NAMALWA (cell line): ENCODE results near the gene AGFG1.
"Not testable (repeated sequence)": the region's sequence is repeated elsewhere in the genome, so short reads cannot be mapped to it uniquely, and the experiment has no call there.

ENCODE experiments used
- DNase-seq: peaks from one replicate; pipeline ENCODE4 v3.0.0-alpha.2; 2015; ENCODE audit warnings: low spot score

AGFG1 gene

DNA sequence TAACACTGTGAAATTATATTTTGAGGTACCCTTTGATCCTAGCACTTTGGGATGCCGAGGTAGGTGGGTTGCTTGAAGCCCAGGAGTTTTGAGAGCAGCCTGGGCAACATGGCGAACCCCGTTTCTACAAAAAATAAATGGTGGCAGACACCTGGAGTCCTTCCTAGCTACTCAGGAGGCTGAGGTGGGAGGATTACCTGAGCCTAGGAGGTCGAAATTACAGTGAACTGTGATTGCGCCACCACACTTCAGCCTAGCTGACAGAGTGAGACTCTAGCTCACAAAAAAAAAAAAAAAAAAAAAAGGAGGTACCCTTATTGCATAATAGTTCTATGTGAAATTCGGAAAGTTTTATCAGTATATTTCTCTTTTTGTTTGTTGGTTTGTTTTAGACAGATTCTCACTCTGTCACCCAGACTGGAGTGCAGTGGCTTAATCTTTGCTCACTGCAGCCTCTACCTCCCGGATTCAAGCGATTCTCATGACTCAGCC is 67.6 kb downstream of the AGFG1 start:
- no peak for DNase-seq

DNA sequence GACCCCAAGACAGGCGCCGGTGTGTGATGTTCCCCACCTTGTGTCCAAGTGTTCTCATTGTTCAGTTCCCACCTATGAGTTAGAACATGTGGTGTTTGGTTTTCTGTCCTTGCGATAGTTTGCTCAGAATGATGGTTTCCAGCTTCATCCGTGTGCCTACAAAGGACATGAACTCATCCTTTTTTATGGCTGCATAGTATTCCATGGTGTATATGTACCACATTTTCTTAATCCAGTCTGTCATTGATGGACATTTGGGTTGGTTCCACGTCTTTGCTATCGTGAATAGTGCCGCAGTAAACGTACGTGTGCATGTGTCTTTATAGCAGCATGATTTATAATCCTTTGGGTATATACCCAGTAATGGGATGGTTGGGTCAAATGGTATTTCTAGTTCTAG is 68.4 kb downstream of the AGFG1 start:
- not testable (repeated sequence) for DNase-seq

DNA sequence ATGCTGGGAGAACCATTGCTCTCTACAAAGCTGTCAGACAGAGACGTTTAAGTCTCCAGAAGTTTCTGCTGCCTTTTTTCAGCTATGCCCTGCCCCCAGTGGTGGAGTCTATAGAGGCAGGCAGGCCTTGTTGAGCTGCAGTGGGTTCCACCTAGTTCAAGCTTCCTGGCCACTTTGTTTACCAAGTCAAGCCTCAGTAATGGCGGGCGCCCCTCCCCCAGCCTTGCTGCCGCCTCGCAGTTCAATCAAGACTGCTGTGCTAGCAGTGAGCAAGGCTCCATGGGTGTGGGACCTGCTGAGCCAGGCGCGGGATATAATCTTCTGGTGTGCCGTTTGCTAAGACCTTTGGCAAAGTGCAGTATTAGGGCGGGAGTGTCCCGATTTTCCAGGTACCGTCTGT is 74.0 kb downstream of the AGFG1 start:
- DNase-seq = peak; percentile 22

DNA sequence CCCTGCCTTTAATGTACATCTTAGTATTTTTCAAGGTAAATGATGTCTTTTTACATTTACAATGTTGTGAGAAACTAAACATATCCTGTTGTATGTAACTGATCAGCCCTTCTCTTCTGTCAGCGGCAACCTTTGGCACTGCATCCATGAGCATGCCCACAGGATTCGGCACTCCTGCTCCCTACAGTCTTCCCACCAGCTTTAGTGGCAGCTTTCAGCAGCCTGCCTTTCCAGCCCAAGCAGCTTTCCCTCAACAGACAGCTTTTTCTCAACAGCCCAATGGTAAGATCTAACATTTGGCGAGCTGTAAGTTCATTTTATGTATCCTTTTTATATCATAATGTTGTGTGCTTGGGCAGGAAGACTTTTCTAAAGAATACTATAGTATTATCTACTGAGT is 79.9 kb downstream of the AGFG1 start:
- DNase-seq = no peak

DNA sequence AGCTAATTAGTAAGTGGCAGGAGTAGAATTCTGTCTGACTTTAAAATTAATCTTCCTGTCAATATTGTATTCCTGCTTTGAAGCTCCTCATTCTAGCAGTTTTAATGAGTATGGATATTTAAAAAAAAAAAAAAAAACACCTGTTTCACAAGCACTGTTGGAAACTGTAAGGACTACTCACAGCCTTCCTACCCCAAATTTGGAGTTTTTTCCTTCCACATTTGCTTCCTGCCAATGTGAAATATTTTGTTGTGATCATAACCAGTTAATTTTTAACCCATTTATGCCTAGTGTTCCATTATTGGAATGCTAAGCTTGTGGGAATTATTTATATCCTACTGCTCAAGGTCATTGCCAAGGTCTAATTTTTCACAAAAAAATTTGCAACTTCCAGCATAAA is 90.6 kb downstream of the AGFG1 start:
- no peak for DNase-seq

DNA sequence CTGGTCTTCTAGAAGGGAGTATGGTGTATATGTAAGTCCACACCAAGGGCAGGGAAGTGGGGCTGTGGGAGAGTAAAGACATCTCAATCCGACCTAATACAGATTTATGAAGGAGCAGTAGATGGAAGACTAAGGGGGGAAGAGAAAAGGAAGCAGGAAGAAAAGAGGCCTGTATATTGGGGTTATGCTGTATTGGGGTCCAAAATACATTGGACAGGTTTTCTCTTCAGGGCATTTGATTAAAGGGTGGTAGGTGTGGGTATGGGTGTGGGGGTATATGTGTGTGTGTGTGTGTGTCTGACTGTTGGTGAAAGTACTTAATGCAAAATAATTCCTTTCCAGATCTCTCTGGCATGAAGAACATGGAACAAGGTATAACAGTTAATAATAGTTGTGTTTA is 93.1 kb downstream of the AGFG1 start:
- DNase-seq = no peak

DNA sequence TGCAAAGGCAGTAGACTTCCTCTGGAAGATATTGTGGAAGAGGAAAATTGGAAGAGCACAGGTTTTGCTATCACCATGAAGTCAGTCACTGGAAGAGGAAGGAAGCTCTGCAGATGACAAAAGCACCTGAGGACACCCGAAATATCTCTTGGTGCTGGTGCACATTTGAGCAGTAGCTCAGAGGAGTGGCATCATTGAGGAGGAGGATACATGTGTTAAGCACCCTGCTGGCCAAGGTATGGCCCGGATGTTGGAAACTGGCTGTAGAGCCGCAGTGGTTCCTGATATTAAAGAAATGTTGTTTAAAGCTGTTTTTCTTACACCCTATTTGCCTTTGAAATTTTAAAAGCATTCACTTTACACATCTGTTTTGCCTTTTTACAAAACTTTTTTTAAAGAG is 94.1 kb downstream of the AGFG1 start:
- no peak for DNase-seq

DNA sequence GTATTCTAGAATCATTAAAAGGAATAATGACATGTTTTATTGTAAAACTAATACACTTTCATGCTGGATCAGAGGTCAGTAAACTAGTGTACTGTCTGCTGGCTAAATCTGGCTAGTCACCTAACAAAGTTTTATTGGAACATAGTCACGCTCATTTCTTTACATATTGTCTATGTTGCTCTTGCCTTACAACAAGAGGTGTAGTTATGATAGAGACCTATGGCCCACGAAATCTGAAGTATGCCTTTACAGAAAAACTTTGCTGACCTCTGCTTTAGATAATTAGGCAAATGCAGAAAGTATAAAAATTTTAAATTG is 96.9 kb downstream of the AGFG1 start:
- DNase-seq = no peak

DNA sequence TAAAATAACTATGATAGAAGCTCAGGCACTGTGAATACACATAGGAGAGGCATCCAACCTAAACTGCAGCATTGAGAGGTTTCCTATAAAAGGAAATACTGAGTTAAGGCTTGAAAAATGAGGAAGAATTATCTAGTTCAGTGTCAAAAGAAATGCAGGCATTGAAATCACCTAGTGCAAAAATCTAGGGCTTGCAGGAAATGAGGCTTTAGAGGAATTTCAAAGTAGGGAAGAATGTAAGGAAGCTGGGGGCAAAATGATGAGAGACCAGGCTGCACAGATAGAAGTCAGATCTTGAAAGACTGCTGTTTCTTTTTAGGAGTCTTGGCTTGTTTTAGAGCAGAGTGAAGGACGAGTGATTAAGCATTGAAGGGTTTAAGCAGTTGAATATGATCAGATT is 98.7 kb downstream of the AGFG1 start:
- DNase-seq = no peak

DNA sequence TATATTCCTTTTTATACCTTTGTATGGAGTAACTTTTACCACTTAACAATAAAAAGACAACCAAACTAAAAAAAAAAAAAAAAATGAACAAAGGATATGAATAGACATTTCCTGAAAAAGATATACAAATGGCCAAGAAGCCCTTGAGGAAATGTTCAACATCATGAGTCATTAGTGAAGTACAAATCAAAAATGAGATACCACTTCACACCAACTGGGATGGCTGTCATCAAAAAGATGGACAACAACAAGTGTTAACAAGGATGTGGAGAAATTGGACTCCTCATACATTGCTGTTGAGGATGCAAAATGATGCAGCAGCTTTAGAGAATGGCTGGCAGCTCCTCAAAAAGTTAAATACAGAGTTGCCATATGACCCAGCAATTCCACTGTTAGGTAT is 104.2 kb downstream of the AGFG1 start:
- no peak for DNase-seq

DNA sequence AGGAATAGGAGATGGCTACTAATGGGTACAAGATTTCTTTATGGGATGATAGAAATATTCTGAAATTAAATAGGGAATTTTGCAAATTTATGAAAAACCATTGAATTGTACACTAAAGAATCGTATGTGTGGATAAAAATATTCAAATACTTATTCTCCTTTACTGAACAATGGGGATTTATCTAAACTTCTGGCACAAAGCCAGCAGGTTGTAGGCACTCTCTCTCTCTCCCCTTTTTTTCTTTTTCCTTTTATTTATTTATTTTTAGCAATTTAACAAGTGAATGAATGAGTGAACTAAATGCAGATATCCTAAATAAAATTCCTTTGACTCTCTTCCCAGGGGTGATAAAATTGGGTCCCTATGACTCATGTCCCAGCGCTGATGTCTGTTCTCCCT is 104.9 kb downstream of the AGFG1 start:
- DNase-seq = no peak

DNA sequence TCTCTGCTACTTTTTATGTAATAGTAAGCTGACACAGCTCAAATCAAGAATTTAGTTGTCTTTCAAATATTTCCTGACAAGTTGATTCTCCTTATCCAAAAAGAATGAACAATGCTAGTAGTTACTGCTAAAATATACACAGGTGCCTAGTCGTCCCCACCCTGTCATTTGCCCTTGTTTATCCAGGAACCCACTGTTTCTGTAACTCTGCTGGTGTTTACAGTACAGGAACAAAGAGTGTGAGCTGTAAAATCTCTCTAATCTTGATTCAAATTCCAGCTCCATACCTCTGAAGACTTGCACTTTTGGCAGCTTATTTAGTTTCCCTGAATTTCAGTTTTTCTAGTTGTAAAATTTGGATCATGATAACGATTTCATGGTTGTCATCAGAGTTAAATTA is 105.6 kb downstream of the AGFG1 start:
- no peak for DNase-seq

DNA sequence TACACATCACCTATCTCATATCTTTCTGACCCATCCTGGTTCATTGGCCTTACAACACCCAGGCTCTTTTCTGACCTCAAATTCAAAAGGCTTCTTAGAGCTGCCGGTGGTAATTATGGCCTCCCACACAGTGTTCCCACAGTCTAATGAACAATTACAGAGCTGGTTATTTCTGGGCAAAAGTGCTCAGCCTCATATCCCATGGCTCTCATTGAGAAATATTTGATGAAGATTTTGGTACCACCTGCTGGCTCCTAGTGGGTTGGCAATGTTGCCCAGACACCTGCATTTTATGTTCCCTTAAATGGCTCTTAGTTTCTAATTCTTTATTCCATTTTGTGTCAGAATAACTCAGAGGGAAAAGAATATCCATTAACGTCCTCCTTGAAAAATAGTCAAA is 106.7 kb downstream of the AGFG1 start:
- no peak for DNase-seq

DNA sequence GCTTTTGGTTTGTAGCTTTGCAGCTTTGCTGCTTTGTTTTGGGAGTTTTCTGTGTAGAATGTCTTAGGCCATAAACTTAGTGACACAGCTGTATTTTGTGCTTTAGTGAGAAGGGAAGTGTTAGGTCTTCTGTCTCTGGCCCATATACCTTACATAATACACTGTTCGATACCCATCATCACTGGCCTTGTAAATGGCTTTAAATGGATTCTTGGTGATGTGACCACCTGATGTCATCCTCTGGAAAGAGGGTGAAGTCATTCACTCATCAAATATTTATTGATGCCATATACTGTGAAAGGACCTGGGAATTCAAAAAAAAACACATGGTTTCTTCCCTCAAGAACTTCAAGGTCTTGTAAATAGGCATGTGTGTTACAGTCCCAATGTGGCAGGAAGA is 107.8 kb downstream of the AGFG1 start:
- DNase-seq = no peak

DNA sequence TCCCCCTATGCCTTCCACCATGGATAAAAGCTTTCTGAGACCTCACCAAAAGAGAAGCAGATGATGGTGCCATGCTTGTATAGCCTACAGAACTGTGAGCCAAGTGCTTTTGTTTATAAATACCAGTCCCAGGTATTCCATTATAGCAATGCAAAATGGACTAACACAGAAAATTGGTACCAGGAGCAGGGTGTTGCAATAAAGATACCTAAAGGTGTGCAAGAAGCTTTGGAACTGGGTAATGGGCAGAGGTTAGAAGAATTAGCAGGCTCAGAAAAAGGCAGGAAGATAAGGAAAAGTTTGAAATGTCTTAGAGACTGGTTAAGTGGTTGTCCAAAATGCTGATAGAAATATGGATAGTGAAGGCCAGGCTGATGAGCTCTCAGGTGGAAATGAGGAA is 110.4 kb downstream of the AGFG1 start:
- DNase-seq = no peak

DNA sequence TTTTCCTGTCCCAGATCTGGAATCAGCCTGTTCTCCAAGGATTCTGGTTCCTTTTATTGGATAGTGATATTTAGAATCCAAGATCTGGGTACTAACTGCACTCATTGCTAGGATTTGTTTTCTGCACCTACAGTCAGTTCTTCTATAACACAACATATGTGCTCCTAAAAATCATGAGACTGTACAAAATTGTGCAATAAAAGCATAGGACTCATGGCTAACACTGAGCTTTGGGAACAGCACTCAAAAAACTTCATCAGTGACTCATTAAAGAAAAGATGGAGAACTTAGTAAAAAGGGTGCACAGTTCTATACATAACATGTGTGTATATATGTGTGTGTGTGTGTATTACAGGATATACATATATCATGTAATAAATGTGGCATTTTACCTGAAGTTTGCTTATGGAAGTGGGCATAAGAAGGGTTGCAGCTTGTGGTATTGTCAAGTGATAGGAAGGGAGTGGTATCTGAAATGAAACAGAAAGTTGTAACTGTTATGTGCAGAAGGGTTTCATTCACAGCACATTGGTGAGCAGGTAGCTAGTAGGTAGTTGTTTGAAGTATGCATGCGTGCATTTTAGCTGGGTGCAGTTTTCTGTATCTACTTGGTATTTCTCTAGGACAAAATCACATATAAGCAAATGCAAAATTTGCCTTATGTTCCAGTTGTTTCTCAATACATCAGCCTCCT is 120.9 kb downstream of the AGFG1 start:
- no peak for DNase-seq

DNA sequence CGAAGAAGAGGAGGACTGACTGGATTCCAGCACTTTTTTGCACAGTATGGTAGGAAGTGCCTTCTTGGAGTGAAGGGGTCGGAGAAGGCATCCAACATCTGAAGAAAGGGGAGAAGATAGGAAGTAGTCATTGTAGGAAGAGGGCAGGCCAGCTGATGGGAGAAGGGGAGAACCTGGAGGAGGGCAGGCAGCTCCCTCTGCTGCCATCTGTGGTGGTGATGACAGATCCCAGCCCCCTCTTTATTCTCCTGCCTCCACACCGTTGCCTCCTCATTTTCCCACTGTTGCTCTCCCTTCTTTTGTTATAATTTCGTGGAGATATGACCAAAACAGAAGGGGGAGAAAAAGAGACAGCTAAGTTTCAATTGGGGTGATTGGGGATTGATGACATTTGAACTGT is 123.8 kb downstream of the AGFG1 start:
- DNase-seq = no peak

DNA sequence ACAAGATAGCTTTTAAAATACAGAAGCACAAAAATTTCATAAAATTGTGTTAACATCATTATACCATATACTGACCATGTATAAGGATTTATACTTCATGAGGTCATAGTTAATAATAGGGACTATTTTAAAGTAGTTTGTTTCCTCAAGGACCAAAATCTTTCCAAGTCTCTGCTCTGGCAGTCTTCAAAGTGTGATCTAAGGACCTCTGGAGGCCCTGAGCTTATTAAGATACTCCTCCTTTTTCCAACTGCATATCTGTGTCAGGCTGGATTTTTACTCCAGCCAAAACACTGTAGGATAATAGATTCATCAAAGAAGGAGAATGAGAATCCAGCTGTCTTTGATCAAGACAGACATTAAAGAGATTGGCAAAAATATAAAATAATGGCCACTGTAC is 125.1 kb downstream of the AGFG1 start:
- no peak for DNase-seq

DNA sequence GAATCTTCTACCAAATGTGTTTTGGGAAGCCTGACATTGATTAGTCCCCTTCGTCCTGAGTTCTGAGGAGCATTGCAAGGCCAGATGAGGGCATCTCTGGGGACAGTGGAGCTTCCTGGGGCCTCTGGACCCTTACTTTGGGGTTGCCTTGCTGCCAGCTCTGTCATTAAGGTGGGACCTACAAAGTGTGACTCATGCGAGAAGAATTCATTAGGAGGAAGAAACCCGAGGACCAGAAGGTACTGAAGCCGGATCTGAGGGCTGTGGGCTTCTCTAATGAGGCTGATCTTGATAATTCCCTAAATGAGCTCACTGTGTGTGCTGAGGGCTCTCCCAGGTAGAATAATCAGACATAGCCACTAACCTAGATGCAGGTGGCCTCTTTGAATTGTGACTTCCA is 126.0 kb downstream of the AGFG1 start:
- DNase-seq = no peak

DNA sequence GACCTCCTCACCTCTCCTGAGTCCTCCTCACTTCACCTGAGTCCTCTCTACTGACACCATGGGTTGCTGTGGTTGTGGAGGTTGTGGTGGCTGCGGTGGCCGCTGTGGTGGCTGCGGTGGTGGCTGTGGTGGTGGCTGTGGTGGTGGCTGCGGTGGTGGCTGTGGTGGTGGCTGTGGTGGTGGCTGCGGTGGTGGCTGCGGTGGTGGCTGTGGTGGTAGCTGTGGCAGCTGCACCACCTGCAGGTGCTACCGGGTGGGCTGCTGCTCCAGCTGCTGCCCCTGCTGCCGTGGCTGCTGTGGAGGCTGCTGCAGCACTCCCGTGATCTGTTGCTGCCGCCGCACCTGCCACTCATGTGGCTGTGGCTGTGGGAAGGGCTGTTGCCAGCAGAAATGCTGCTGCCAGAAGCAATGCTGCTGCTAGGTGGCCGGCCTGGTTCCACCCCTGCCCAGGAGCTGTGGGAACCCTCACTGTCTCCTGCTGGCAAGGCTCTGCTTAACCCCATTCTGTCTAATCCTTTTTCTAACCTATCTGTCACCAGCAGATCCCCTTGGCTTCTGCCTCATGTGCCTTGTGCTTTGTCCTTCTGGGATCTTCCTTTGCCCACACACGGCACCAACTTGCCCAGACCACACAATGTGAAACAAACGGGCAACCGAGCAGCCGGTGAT is 127.0 kb downstream of the AGFG1 start, which contains the start of gene SCYGR2:
SCYGR2 (plus strand) TSS at position 59 of the 669 bp plus-strand sequence; CDS start at position 59, 0 bp downstream.
- DNase-seq = not testable (repeated sequence)

DNA sequence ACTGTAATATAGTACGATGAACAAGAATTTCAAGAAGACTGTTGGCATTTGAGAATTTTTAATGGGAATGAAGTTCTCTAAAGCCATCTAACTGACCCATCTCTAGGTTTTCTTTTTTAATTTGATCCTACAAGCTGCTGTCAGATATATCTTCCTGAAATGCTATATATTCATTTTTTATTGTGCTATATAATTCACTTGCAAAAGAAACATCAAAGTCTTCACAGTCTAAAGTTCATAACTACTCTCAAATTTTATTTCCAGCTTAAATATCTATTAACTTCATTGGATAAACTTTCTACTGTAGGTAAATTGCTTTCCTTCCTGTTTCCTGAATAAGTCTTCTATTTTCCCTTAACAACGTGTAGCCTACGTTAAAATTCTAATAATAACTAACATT is 130.4 kb downstream of the AGFG1 start:
- no peak for DNase-seq

DNA sequence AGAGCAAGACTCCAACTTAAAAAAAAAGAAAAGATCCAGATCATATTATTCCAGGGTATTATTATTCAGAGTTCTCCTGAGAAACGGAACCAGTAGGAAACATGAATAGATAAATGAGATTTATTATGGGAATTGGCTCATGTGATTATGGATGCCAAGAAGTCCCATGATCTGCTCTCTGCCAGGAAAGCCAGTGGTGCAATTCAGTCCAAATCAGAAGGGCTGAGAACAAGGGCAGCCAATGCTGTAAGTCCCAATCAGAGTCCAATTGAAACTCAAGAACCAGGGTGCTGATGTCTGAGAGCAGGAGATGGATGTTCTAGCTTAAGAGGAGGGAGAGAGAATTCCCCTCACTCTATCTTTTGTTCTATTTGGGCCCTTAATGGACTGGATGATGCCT is 134.5 kb downstream of the AGFG1 start:
- no peak for DNase-seq

DNA sequence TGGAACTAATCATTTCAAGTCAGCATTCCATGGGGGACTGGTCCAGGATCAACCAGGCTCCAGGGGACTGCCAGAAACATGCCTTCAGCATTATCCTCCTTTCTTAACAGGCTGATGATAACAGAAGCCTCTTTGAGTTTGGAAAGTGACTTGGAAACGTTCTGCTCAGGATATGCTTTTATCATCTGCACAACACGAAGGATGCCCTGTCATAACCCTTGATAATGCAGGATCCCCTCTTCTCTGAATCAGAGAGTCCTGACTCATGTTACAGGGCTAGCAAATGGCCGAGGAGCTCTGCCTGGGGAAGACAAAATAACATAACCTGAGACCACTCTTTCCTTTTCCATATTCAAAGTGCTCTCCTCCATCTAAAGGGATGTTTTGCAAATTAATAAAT is 136.0 kb downstream of the AGFG1 start:
- DNase-seq = no peak
